Thyroid gland (tissue), 4 donors: ENCODE results near the gene AP3B1.

Experiments
- CTCF ChIP-seq, 6 experiments: fragments of 200-600 bp in 3 of 6; fragments of 450-650 bp in 3 of 6; sonication (generic) in 3 of 6; IDR thresholded peaks; one replicate each; pipeline ENCODE4 v1.5.1; 2016 to 2019; ENCODE audit warnings: antibody characterized with exemption in 6 of 6, mild to moderate bottlenecking in 2 of 6, inconsistent platforms in 1 of 6, moderate library complexity in 1 of 6
- POLR2A ChIP-seq, 2 donors: fragments of 450-650 bp; IDR thresholded peaks; one replicate each; pipeline ENCODE4 v1.6.1; 2017; ENCODE audit warnings: antibody characterized with exemption in 2 of 2, mild to moderate bottlenecking in 2 of 2, moderate library complexity in 1 of 2

- TF ChIP-seq CTCF (IDR thresholded peaks at IDR 0.05), result no peak
- TF ChIP-seq POLR2A (IDR thresholded peaks at IDR 0.05), result no peak
Observed at GRCh38 chr5:77970891-77971290, 323.6 kb downstream of the AP3B1 start.
